Neural cell (in vitro differentiated cells): ENCODE results near the gene ALDH7A1. TPM values are rescaled to one million over a fixed set of nuclear protein-coding genes. Genes with fewer than 3 reads are reported as not detected.

Experiments
- H2AFZ ChIP-seq: fragments of 200-600, 300-800 bp; sonication (generic), shearing (Covaris generic); 2 replicates; pipeline ENCODE4 v1.6.0; 2014; ENCODE audit warnings: low read depth, mild to moderate bottlenecking, antibody characterized with exemption, low read length, moderate library complexity
- H3F3A ChIP-seq: fragments of 200-600 bp; shearing (Covaris generic); 2 replicates; pipeline ENCODE4 v1.6.1; 2016; ENCODE audit warnings: mild to moderate bottlenecking, moderate library complexity, mixed read lengths, antibody characterized with exemption, low read length; ENCODE audit not compliant: insufficient read depth, poor library complexity, severe bottlenecking
- H3K27ac ChIP-seq: fragments of 200-600, 300-800 bp; sonication (generic), shearing (Covaris generic); 2 replicates; pipeline ENCODE4 v1.5.1; 2014; ENCODE audit warnings: mild to moderate bottlenecking, low read length, moderate library complexity
- H3K27me3 ChIP-seq: fragments of 300-800, 200-600 bp; sonication (generic), shearing (Covaris generic); 2 replicates; pipeline ENCODE4 v1.6.0; 2014; ENCODE audit warnings: mild to moderate bottlenecking, low read depth, low read length, moderate library complexity; ENCODE audit not compliant: insufficient read depth
- H3K36me3 ChIP-seq: fragments of 300-800, 200-600 bp; sonication (generic), shearing (Covaris generic); 2 replicates; pipeline ENCODE4 v1.5.1; 2014; ENCODE audit warnings: mild to moderate bottlenecking, antibody characterized with exemption, low read length, moderate library complexity; ENCODE audit not compliant: insufficient read depth
- H3K4me2 ChIP-seq: fragments of 300-800, 200-600 bp; sonication (generic), shearing (Covaris generic); 2 replicates; pipeline ENCODE4 v1.6.0; 2014; ENCODE audit warnings: mild to moderate bottlenecking, low read length
- H3K4me3 ChIP-seq: fragments of 300-800, 200-600 bp; sonication (generic), shearing (Covaris generic); 2 replicates; pipeline ENCODE4 v1.5.1; 2014; ENCODE audit warnings: mild to moderate bottlenecking, low read length, moderate library complexity
- H3K79me2 ChIP-seq: fragments of 200-600 bp; shearing (Covaris generic); replicated peaks from 2 replicates; pipeline ENCODE4 v1.6.0; 2014; ENCODE audit warnings: mild to moderate bottlenecking, low read length, moderate library complexity; ENCODE audit not compliant: insufficient read depth
- H3K9ac ChIP-seq: fragments of 300-800, 200-600 bp; sonication (generic), shearing (Covaris generic); 2 replicates; pipeline ENCODE4 v1.6.1; 2016; ENCODE audit warnings: mild to moderate bottlenecking, low read length, mixed read lengths
- H3K9me2 ChIP-seq: fragments of 200-600 bp; shearing (Covaris generic); 2 replicates; pipeline ENCODE4 v1.6.1; 2016; ENCODE audit warnings: mild to moderate bottlenecking, low read length, mixed read lengths; ENCODE audit not compliant: insufficient read depth
- H3K9me3 ChIP-seq: fragments of 200-600, 300-800 bp; sonication (generic), shearing (Covaris generic); 2 replicates; pipeline ENCODE4 v1.6.1; 2016; ENCODE audit warnings: mild to moderate bottlenecking, mixed run types, low read length, moderate library complexity, mixed read lengths
- H4K20me1 ChIP-seq: fragments of 200-600 bp; shearing (Covaris generic); 2 replicates; pipeline ENCODE4 v1.6.1; 2016; ENCODE audit warnings: mild to moderate bottlenecking, mixed run types; ENCODE audit not compliant: insufficient read depth
- EP300 ChIP-seq: fragments of 450-650 bp; conservative IDR thresholded peaks from 2 replicates; pipeline ENCODE4 v1.6.1; 2014; ENCODE audit warnings: antibody characterized with exemption, mild to moderate bottlenecking, moderate library complexity; ENCODE audit not compliant: poor library complexity, severe bottlenecking
- EZH2 ChIP-seq: fragments of 200-600, 300-800 bp; shearing (Covaris generic), sonication (generic); IDR thresholded peaks from 2 replicates; pipeline ENCODE4 v1.6.1; 2014; ENCODE audit warnings: antibody characterized with exemption, low read length, borderline replicate concordance, mild to moderate bottlenecking; ENCODE audit not compliant: insufficient read depth, poor library complexity, severe bottlenecking
- MXI1 ChIP-seq: fragments of 450-650 bp; conservative IDR thresholded peaks from 2 replicates; pipeline ENCODE4 v1.6.1; 2014; ENCODE audit warnings: antibody characterized with exemption, mild to moderate bottlenecking; ENCODE audit not compliant: poor library complexity, severe bottlenecking
- POLR2AphosphoS5 ChIP-seq: IDR thresholded peaks from 2 replicates; pipeline ENCODE4 v1.6.1; 2012
- RAD21 ChIP-seq: fragments of 450-650 bp; conservative IDR thresholded peaks from 2 replicates; pipeline ENCODE4 v1.6.1; 2014; ENCODE audit warnings: antibody characterized with exemption, mild to moderate bottlenecking, moderate library complexity
- SMC3 ChIP-seq: fragments of 450-650 bp; conservative IDR thresholded peaks from 2 replicates; pipeline ENCODE4 v1.6.1; 2014; ENCODE audit warnings: antibody characterized with exemption, mild to moderate bottlenecking, moderate library complexity; ENCODE audit not compliant: poor library complexity
- TAF1 ChIP-seq: IDR thresholded peaks from 2 replicates; pipeline ENCODE4 v1.6.1; 2012; ENCODE audit warnings: low read depth
- polyA plus RNA-seq: library from polyadenylated mRNA; depleted of rRNA; stranded (reverse); fragments of >200 nt; gene quantifications from 2 replicates; pipeline ENCODE4 v1.2.3, GENCODE V29; 2014
- small RNA-seq, 3 experiments: library from RNA; depleted of rRNA; stranded (forward); fragments of <200 nt; gene quantifications; one replicate each; pipeline ENCODE3, GENCODE V24; 2012
- TF ChIP-seq, protein P1 (sequence below): fragments of 450-650 bp; IDR thresholded peaks from 2 replicates; pipeline ENCODE4 v1.5.1; 2014; ENCODE audit warnings: antibody characterized with exemption, mild to moderate bottlenecking, moderate library complexity; ENCODE audit not compliant: poor library complexity, severe bottlenecking
- TF ChIP-seq, protein P2 (sequence below): IDR thresholded peaks from 2 replicates; pipeline ENCODE4 v1.6.1; 2012; ENCODE audit warnings: borderline replicate concordance

Gene ALDH7A1
- polyA plus RNA-seq, 1 donor from 2014 or later, result 23.4 TPM

DNA sequence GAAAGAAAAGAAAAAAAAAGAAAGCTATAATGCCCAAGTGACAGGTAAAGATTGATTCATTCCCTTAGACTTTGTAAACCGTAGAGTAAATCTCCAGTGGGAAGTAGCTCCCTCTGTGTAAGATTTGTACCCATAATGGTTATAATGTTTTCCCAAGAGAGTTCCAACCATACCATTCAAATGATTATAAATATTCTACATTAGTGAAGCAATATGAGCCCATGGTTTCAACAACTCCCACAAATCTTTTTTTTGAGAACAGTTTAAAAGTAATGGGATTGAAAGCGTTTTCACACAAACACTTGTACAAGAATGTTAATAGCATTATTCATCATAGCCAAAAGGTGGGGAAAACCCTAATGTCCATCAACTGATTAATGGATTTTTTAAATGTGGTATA lies 113.8 kb downstream of the ALDH7A1 start:
- no peak overlapping the region for H2AFZ ChIP-seq
- no peak overlapping the region for H3K27ac ChIP-seq
- H3K79me2 ChIP-seq, result no peaks in the 10 kb centered on the region
- no peak overlapping the region for H3K4me2 ChIP-seq
- no peaks in the 10 kb centered on the region for H3K27me3 ChIP-seq
- H3K36me3 ChIP-seq, result no peaks in the 10 kb centered on the region
- no peaks in the 10 kb centered on the region for H3K9me3 ChIP-seq
- TF ChIP-seq EP300, result no peak
- TF ChIP-seq EZH2, result no peak
- no peak for TF ChIP-seq SMC3
- TF ChIP-seq, protein P1, sequence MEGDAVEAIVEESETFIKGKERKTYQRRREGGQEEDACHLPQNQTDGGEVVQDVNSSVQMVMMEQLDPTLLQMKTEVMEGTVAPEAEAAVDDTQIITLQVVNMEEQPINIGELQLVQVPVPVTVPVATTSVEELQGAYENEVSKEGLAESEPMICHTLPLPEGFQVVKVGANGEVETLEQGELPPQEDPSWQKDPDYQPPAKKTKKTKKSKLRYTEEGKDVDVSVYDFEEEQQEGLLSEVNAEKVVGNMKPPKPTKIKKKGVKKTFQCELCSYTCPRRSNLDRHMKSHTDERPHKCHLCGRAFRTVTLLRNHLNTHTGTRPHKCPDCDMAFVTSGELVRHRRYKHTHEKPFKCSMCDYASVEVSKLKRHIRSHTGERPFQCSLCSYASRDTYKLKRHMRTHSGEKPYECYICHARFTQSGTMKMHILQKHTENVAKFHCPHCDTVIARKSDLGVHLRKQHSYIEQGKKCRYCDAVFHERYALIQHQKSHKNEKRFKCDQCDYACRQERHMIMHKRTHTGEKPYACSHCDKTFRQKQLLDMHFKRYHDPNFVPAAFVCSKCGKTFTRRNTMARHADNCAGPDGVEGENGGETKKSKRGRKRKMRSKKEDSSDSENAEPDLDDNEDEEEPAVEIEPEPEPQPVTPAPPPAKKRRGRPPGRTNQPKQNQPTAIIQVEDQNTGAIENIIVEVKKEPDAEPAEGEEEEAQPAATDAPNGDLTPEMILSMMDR, result no peak
- TF ChIP-seq RAD21, result no peak
- no peak for TF ChIP-seq MXI1
- TF ChIP-seq, protein P2, sequence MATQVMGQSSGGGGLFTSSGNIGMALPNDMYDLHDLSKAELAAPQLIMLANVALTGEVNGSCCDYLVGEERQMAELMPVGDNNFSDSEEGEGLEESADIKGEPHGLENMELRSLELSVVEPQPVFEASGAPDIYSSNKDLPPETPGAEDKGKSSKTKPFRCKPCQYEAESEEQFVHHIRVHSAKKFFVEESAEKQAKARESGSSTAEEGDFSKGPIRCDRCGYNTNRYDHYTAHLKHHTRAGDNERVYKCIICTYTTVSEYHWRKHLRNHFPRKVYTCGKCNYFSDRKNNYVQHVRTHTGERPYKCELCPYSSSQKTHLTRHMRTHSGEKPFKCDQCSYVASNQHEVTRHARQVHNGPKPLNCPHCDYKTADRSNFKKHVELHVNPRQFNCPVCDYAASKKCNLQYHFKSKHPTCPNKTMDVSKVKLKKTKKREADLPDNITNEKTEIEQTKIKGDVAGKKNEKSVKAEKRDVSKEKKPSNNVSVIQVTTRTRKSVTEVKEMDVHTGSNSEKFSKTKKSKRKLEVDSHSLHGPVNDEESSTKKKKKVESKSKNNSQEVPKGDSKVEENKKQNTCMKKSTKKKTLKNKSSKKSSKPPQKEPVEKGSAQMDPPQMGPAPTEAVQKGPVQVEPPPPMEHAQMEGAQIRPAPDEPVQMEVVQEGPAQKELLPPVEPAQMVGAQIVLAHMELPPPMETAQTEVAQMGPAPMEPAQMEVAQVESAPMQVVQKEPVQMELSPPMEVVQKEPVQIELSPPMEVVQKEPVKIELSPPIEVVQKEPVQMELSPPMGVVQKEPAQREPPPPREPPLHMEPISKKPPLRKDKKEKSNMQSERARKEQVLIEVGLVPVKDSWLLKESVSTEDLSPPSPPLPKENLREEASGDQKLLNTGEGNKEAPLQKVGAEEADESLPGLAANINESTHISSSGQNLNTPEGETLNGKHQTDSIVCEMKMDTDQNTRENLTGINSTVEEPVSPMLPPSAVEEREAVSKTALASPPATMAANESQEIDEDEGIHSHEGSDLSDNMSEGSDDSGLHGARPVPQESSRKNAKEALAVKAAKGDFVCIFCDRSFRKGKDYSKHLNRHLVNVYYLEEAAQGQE, result no peak
- TF ChIP-seq POLR2AphosphoS5, result no peak
- TF ChIP-seq TAF1, result no peak
- no peak overlapping the region for H3K4me3 ChIP-seq
- no peak overlapping the region for H3K9ac ChIP-seq
- H4K20me1 ChIP-seq, result no peaks in the 10 kb centered on the region
- no peaks in the 10 kb centered on the region for H3F3A ChIP-seq
- H3K9me2 ChIP-seq, result no peaks in the 10 kb centered on the region

Small RNA genes lying within 50 kb of the gene (small RNA-seq; reads per million reads assigned to genes)
- 0 to 0.24 (median 0.06) reads per million in 3 experiments for gene RNU6-290P

Other genes starting within 250 kb of the ALDH7A1 start
- gene GRAMD2B, start 171.8 kb downstream of the ALDH7A1 start, polyA plus RNA-seq, result 0.42 TPM in 1 of 2 replicates, not detected in the other
- gene PHAX, start 5.7 kb upstream of the ALDH7A1 start, polyA plus RNA-seq, result 36.7 and 42.3 TPM in 2 replicates
- 91.0 and 105 TPM in 2 replicates for gene LMNB1, start 181.9 kb upstream of the ALDH7A1 start, polyA plus RNA-seq